Neutrophil (primary cell): ENCODE data around the gene QSOX2.

Experiments used
- H3K27ac ChIP-seq: fragments of 200-600 bp; sonication (generic); 2 replicates; pipeline ENCODE4 v1.5.1; 2016; ENCODE audit warnings: mild to moderate bottlenecking, moderate library complexity
- H3K27me3 ChIP-seq: fragments of 200-600 bp; sonication (generic); 2 replicates; pipeline ENCODE4 v1.6.0; 2016; ENCODE audit warnings: mild to moderate bottlenecking
- H3K36me3 ChIP-seq: fragments of 200-600 bp; sonication (generic); 2 replicates; pipeline ENCODE4 v1.5.1; 2017
- H3K4me1 ChIP-seq, 2 experiments: fragments of 200-600 bp in 1 of 2; sonication (generic) in 1 of 2; 1 replicate in 1 of 2; 2 replicates in 1 of 2; pipeline versions ENCODE4 v1.5.1 to v1.6.1; 2013 to 2016; ENCODE audit warnings: low read depth in 1 of 2, low read length in 1 of 2, mild to moderate bottlenecking in 1 of 2, moderate library complexity in 1 of 2; ENCODE audit not compliant: control insufficient read depth in 1 of 2, insufficient read depth in 1 of 2
- H3K4me3 ChIP-seq, 2 experiments: fragments of 200-600 bp in 1 of 2; sonication (generic) in 1 of 2; 1 replicate in 1 of 2; 2 replicates in 1 of 2; pipeline ENCODE4 v1.5.1; 2013 to 2016; ENCODE audit warnings: low read depth in 1 of 2, low read length in 1 of 2, mild to moderate bottlenecking in 1 of 2, moderate library complexity in 1 of 2
- H3K9me3 ChIP-seq: fragments of 200-600 bp; sonication (generic); 2 replicates; pipeline ENCODE4 v1.5.1; 2016
- TF ChIP-seq, protein P1 (sequence below): fragments of 200-600 bp; sonication (generic); IDR thresholded peaks from 2 replicates; pipeline ENCODE4 v1.5.1; 2016; ENCODE audit warnings: antibody characterized with exemption

The QSOX2 gene

DNA sequence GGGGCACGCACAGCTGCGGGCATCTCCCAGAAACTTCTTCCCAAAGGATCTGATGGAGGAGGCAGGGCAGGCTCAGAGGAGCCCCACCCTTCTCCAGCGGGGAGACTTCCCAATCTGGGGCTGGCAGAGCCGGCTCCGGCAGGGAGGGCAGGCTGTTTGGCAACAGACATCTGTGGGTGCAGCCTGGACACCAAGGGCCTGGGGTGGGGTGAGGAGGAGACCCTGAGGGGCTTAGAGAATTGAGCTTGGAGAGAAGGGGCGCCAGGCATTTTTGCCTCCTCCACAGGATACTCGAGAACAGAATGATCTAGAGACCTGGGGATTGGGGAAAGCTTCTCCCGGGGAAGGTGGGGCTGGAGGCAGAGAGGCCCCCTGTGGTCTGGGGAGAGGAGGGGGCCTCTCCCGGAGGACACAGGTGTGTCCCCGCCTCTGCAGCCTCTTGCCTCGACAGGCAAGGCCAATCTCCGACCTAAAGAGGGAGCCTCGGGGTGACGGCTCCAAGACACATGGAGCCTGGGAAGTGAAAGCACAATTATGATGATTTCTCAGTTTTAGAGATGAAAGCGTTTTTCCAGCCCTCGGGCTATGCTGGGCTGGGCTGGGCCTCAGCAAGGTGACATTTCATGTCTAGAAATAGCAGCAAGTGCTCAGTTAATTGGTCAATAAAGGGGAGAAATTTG, 49.1 kb downstream of the QSOX2 start:
- H3K4me3 ChIP-seq = no peak overlapping the region
- H3K27me3 ChIP-seq = peaks cover 100% of the 10 kb centered on the region
- H3K4me1 ChIP-seq = no peaks in the 10 kb centered on the region
- no peaks in the 10 kb centered on the region for H3K9me3 ChIP-seq
- no peaks in the 10 kb centered on the region for H3K36me3 ChIP-seq
- no peak overlapping the region for H3K27ac ChIP-seq
- TF ChIP-seq, protein P1, sequence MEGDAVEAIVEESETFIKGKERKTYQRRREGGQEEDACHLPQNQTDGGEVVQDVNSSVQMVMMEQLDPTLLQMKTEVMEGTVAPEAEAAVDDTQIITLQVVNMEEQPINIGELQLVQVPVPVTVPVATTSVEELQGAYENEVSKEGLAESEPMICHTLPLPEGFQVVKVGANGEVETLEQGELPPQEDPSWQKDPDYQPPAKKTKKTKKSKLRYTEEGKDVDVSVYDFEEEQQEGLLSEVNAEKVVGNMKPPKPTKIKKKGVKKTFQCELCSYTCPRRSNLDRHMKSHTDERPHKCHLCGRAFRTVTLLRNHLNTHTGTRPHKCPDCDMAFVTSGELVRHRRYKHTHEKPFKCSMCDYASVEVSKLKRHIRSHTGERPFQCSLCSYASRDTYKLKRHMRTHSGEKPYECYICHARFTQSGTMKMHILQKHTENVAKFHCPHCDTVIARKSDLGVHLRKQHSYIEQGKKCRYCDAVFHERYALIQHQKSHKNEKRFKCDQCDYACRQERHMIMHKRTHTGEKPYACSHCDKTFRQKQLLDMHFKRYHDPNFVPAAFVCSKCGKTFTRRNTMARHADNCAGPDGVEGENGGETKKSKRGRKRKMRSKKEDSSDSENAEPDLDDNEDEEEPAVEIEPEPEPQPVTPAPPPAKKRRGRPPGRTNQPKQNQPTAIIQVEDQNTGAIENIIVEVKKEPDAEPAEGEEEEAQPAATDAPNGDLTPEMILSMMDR = no peak

DNA sequence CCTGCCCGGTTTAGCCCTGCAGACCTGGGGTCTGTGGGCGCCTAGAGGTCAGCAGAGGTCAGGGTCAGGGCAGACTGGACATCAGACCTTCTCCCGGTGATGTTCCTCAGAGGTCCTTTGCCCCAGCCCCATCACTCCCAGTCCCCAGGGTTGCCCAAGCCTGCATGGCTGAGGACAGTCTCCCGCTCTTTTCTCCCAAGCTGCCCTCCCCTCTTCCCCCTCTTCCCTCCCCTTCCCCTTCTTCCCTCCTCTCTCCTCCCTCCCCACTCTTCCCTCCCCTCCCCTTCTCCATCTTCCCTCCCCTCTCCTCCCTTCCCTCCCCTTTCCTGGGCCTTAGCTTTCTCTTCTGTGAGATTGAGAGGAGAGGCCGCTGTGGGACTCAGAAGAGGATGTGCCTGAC, 51.1 kb downstream of the QSOX2 start:
- TF ChIP-seq, protein P1 = no peak
- H3K36me3 ChIP-seq = no peaks in the 10 kb centered on the region
- H3K9me3 ChIP-seq = no peaks in the 10 kb centered on the region
- H3K4me1 ChIP-seq = no peaks in the 10 kb centered on the region
- H3K27me3 ChIP-seq = peaks cover 100% of the 10 kb centered on the region
- H3K27ac ChIP-seq = no peak overlapping the region
- no peak overlapping the region for H3K4me3 ChIP-seq

DNA sequence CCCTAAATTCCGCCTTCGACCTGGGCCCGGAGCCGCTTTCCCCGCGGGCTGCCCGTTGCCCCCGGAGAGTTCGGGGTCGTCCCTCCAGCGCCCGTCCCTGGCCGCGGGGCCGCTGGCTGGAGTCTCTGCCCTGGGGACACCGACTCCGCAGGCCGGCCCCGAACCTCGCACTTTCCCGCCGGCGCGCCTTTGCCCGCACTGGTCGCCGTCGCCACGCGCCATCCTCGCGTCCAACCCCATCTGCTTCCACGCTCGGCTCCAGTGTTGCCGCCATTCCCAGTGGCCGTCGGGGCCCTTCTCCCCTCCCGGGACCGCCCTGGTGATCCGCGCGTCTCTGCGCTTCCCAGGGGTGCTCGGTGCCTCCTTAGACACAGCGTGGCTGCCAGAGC, 51.7 kb downstream of the QSOX2 start:
- no peak overlapping the region for H3K4me3 ChIP-seq
- H3K4me1 ChIP-seq = no peaks in the 10 kb centered on the region
- H3K36me3 ChIP-seq = no peaks in the 10 kb centered on the region
- TF ChIP-seq, protein P1 = no peak
- H3K9me3 ChIP-seq = no peaks in the 10 kb centered on the region
- H3K27ac ChIP-seq = no peak overlapping the region
- H3K27me3 ChIP-seq = peaks cover 100% of the 10 kb centered on the region

DNA sequence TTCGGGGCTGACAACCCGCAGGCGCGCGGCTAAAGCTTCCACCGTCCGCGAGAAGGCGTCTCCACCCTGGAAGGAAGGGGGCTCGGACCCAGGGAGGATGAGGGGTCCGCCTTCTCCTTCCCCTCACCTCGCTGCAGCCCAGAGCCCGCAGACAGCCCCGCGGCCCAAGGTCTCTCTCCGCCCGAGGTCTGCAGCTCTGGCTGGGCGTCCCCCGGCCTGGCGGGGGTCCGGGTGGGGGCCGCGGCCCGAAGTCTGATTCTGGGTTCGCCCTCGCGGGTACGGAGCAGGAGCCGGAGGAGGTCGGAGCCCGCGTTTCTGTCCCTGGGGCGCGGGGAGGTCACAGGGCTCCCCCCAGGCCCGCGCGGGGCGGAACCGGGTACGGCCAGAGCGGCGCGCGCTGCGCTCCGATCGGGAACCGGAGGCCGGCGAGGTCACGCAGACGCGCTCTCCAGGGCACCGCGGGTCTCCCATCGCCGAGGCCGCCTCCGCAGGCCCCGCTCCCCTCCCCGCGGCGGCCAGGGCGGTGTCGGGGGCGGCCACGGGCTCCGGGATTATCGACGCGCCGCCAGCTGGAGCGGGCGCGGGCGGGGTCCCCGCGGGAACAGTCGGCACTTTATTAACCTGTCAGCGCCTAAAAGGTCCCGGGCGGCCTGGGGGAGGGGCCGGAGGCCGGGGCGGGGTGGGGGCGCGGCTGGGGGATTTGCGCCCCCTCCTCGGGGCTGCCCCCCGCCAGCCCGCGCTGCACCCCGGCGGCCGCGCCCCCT, 52.3 kb downstream of the QSOX2 start:
- TF ChIP-seq, protein P1 = no peak
- Histone ChIP-seq H3K27ac (no peak overlapping the region), H3K36me3 (no peaks in the 10 kb centered on the region), H3K27me3 (peaks cover 100% of the 10 kb centered on the region), H3K4me3 (no peak overlapping the region), H3K4me1 (no peaks in the 10 kb centered on the region), H3K9me3 (no peaks in the 10 kb centered on the region)

DNA sequence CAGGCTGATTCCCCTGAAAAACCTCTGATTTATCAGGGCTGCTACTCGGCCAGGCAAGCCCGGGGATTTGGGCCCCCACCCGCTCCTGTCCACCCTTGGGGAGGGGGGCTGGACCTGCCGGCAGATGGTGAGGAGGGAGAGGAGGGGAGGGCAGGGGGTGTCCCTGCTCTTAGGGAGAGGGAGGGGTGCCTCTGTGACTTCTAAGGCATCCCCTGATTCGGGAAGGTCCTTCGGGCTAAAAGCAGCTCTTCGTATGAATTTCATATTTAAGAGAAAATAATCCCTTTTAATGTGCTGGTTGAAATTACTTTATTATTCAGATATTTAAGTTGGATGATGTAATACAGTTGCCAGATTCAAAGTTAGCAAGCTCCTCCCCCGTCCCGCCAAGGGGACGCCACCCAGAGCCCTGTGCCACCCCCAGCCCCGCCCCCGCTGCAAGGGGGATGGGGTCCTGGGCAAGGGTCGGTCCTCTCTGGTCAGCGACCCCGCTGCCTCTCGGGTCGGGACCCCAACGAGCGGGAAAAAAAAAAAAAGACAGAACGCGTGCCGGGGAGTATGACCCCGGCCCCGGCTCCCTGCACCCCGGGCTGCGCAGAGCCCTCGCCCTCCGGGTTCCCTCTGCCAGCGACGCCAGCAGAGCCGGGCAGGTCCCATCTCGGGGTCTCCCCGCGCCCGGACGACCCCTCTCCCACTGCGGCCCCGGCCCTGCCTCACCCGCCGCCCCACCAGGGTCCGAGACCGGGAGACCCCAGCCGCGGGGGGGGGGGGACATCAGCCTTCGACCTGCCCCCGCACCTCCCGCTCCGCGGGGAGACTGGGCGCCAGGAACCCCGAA, 53.1 kb downstream of the QSOX2 start:
- peaks cover 100% of the 10 kb centered on the region for H3K27me3 ChIP-seq

More for the DNA sequence above, 53.1 kb downstream of the QSOX2 start:
- H3K4me1 ChIP-seq = no peaks in the 10 kb centered on the region
- H3K27ac ChIP-seq = no peak overlapping the region
- H3K4me3 ChIP-seq = no peak overlapping the region
- no peaks in the 10 kb centered on the region for H3K36me3 ChIP-seq
- no peaks in the 10 kb centered on the region for H3K9me3 ChIP-seq
- TF ChIP-seq, protein P1 = no peak
